HCT116 (cell line): ENCODE data around the gene SEMA6B. TPM values are rescaled to one million over a fixed set of nuclear protein-coding genes. Genes with fewer than 3 reads are reported as not detected.

Experiments used
- ATAC-seq: fragments of 200-7000 bp; cut with Tn5 transposase; 2 replicates; pipeline ENCODE4 v1.9.1; 2020; ENCODE audit warnings: mild to moderate bottlenecking, moderate library complexity
- BruUV-seq: library from RNA; stranded (reverse); fragments of 400-500 nt; replicated peaks from 2 replicates; lab custom pipeline; 2021; lab: Mats Ljungman, UMichigan
- CTCF ChIA-PET: fragments of 300-600 bp; sonication (Branson Sonifier 250); formaldehyde crosslinking; loops from one replicate; lab custom pipeline; 2021; ENCODE audit warnings: antibody characterized with exemption; lab: Charles Lee
- POLR2A ChIA-PET: fragments of 300-600, 350-600 bp; sonication (Branson Sonifier 250); formaldehyde crosslinking; loops from one replicate; lab custom pipeline; 2021; ENCODE audit warnings: antibody characterized with exemption; lab: Charles Lee
- RAD21 ChIA-PET, 2 experiments: fragments of 300-600 bp; sonication (Branson Sonifier 250); formaldehyde crosslinking; loops; one replicate each; lab custom pipeline; 2023; ENCODE audit warnings: low total read pairs in 2 of 2; ENCODE audit not compliant: uncharacterized antibody in 2 of 2, unreplicated experiment in 2 of 2, low non-redundant PET in 1 of 2; lab: Charles Lee
- DNase-seq: peaks from one replicate; pipeline ENCODE4 v3.0.0-alpha.2; 2010; ENCODE audit warnings: low read depth, low spot score
- H2AFZ ChIP-seq: fragments of 200-600 bp; shearing (Covaris generic), sonication (generic); 2 replicates; pipeline ENCODE4 v1.6.1; 2017; ENCODE audit warnings: low read depth, mixed run types, mixed read lengths, antibody characterized with exemption, low read length; ENCODE audit not compliant: poor library complexity, severe bottlenecking
- H3K27ac ChIP-seq: 2 replicates; pipeline ENCODE4 v1.5.1; 2012; ENCODE audit warnings: low read depth, low read length
- H3K27me3 ChIP-seq: fragments of 200-600 bp; sonication (generic); 2 replicates; pipeline ENCODE4 v1.6.1; 2016; ENCODE audit warnings: mixed run types, low read length, mixed read lengths; ENCODE audit not compliant: insufficient read depth
- H3K36me3 ChIP-seq, 2 experiments: fragments of 200-500 bp in 1 of 2; fragments of 200-600 bp in 1 of 2; sonication (Bioruptor generic) in 1 of 2; sonication (generic) in 1 of 2; 2 replicates each; pipeline versions ENCODE4 v1.5.1 to v1.6.1; 2014 to 2016; ENCODE audit warnings: low read length in 2 of 2, inconsistent platforms in 1 of 2, mixed read lengths in 1 of 2, mixed run types in 1 of 2; ENCODE audit not compliant: insufficient read depth in 2 of 2, control insufficient read depth in 1 of 2
- H3K4me1 ChIP-seq, 2 experiments: fragments of 200-600 bp in 1 of 2; sonication (generic) in 1 of 2; 2 replicates each; pipeline versions ENCODE4 v1.5.1 to v1.6.1; 2012 to 2017; ENCODE audit warnings: low read length in 2 of 2, inconsistent platforms in 1 of 2, mild to moderate bottlenecking in 1 of 2, mixed read lengths in 1 of 2, mixed run types in 1 of 2, moderate library complexity in 1 of 2; ENCODE audit not compliant: insufficient read depth in 2 of 2, control insufficient read depth in 1 of 2
- H3K4me2 ChIP-seq: fragments of 200-600 bp; sonication (generic); 2 replicates; pipeline ENCODE4 v1.6.1; 2017; ENCODE audit warnings: mixed run types, low read length, mixed read lengths
- H3K4me3 ChIP-seq, 2 experiments: fragments of 200-600 bp in 1 of 2; sonication (generic) in 1 of 2; replicated peaks in 1 of 2; 2 replicates each; pipeline ENCODE4 v1.5.1; 2011 to 2016; ENCODE audit warnings: low read length in 2 of 2, control low read depth in 1 of 2, low read depth in 1 of 2, mild to moderate bottlenecking in 1 of 2, mixed read lengths in 1 of 2, mixed run types in 1 of 2
- H3K79me2 ChIP-seq: fragments of 200-600 bp; sonication (generic); 2 replicates; pipeline ENCODE4 v1.6.1; 2017; ENCODE audit warnings: mild to moderate bottlenecking, mixed run types, low read length, moderate library complexity, mixed read lengths; ENCODE audit not compliant: insufficient read depth
- H3K9ac ChIP-seq: fragments of 200-600 bp; sonication (generic); 2 replicates; pipeline ENCODE4 v1.6.1; 2016; ENCODE audit warnings: low read length, mixed read lengths
- H3K9me2 ChIP-seq: fragments of 200-600 bp; sonication (generic), shearing (Covaris generic); 2 replicates; pipeline ENCODE4 v1.6.1; 2017; ENCODE audit warnings: mixed run types, mild to moderate bottlenecking, moderate library complexity; ENCODE audit not compliant: insufficient read depth
- H3K9me3 ChIP-seq, 2 experiments: fragments of 200-500 bp in 1 of 2; fragments of 200-600 bp in 1 of 2; sonication (Bioruptor generic) in 1 of 2; sonication (generic) in 1 of 2; 2 replicates each; pipeline ENCODE4 v1.6.1; 2014 to 2017; ENCODE audit warnings: low read length in 2 of 2, mixed read lengths in 2 of 2, inconsistent platforms in 1 of 2, low read depth in 1 of 2, mild to moderate bottlenecking in 1 of 2, mixed run types in 1 of 2, moderate library complexity in 1 of 2; ENCODE audit not compliant: control insufficient read depth in 1 of 2, insufficient read depth in 1 of 2
- H4K20me1 ChIP-seq: fragments of 200-600 bp; sonication (generic), shearing (Covaris generic); 2 replicates; pipeline ENCODE4 v1.6.1; 2017; ENCODE audit warnings: mixed run types, mild to moderate bottlenecking, moderate library complexity; ENCODE audit not compliant: insufficient read depth
- EZH2phosphoT487 ChIP-seq: fragments of 200-600 bp; IDR thresholded peaks from 2 replicates; pipeline ENCODE4 v1.6.1; 2018; ENCODE audit warnings: antibody characterized with exemption, borderline replicate concordance
- POLR2A ChIP-seq: IDR thresholded peaks from 2 replicates; pipeline ENCODE4 v1.7.0; 2011; ENCODE audit warnings: borderline replicate concordance; ENCODE audit not compliant: insufficient read depth, insufficient read length; ENCODE audit errors: extremely low read depth
- POLR2AphosphoS5 ChIP-seq: IDR thresholded peaks from 2 replicates; pipeline ENCODE4 v1.6.1; 2011; ENCODE audit warnings: mild to moderate bottlenecking, low read depth, low read length, moderate library complexity
- RAD21 ChIP-seq: IDR thresholded peaks from 2 replicates; pipeline ENCODE4 v1.6.1; 2012; ENCODE audit warnings: low read depth, mild to moderate bottlenecking
- SP1 ChIP-seq: IDR thresholded peaks from 2 replicates; pipeline ENCODE4 v1.6.1; 2012; ENCODE audit warnings: low read depth
- SRF ChIP-seq: IDR thresholded peaks from 2 replicates; pipeline ENCODE4 v1.6.1; 2012; ENCODE audit warnings: low read depth
- TCF7L2 ChIP-seq: IDR thresholded peaks from 2 replicates; pipeline ENCODE4 v1.7.0; 2011; ENCODE audit warnings: borderline replicate concordance, inconsistent platforms; ENCODE audit not compliant: insufficient read depth, insufficient read length; ENCODE audit errors: extremely low read depth
- YY1 ChIP-seq: IDR thresholded peaks from 2 replicates; pipeline ENCODE4 v1.6.1; 2011; ENCODE audit warnings: low read length, low read depth, moderate library complexity, mild to moderate bottlenecking; ENCODE audit not compliant: insufficient replicate concordance; ENCODE audit errors: extremely low read depth
- ZFX ChIP-seq: fragments of 450-650 bp; IDR thresholded peaks from 2 replicates; pipeline ENCODE4 v1.6.1; 2017
- intact Hi-C: fragments of 100-400 bp; cut with micrococcal nuclease; formaldehyde crosslinking; loops from 2 replicates; pipeline ENCODE4 v1.10.0; 2022
- total RNA-seq: library from RNA; stranded (reverse); gene quantifications from one replicate; pipeline ENCODE4 v1.2.1, GENCODE V29; 2021; ENCODE audit not compliant: unreplicated experiment
- TF ChIP-seq, protein P1 (sequence below), 3 experiments: fragments of 200-600 bp in 1 of 3; sonication (generic) in 1 of 3; IDR thresholded peaks in 2 of 3; conservative IDR thresholded peaks in 1 of 3; 2 replicates each; pipeline ENCODE4 v1.5.1; 2012 to 2017; ENCODE audit warnings: low read depth in 2 of 3, low read length in 2 of 3, antibody characterized with exemption in 1 of 3, borderline replicate concordance in 1 of 3, control low read depth in 1 of 3, mild to moderate bottlenecking in 1 of 3, mixed read lengths in 1 of 3, mixed run types in 1 of 3, moderate library complexity in 1 of 3; ENCODE audit not compliant: insufficient read depth in 1 of 3
- TF ChIP-seq, protein P2 (sequence below): IDR thresholded peaks from 2 replicates; pipeline ENCODE4 v1.6.1; 2012

SEMA6B gene
- total RNA-seq, 1 experiment from 2014 or later: 58.4 TPM

DNA sequence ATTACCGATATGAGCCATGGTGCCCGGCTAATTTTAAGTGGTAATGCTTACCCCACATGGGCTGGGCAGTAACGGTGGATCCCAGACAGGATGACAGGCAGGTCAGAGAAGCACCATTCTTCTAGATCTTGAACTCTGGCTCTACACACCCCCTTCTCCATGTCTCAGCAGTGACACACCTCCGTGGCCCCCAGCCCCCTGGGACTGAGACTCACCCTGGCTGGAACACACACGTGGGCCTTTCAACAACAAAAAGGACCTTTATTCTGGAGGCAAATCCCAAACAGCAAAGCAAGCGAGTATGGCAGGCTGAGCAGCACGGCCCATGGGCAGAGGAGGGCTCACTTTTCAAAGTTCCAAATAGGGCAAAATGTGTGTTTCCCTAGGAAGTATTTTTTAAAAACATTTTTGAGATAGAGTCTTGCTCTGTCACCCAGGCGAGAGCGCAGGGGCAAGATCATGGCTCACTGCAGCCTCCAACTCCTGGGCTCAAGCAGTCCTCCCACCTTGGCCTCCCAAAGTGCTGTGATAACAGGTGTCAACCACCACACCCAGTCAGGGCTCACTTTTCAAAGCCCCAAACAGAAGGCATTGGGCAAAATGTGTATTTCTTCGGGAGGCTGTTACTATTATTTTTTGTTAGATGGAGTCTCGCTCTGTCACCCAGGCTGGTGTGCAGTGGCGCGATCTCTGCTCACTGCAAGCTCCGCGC, 37.0 kb downstream of the SEMA6B start:
- H3K4me2 ChIP-seq: no peak overlapping the region
- intact Hi-C loops: loop anchor here (2.0 to 10.0 kb wide), 2 partner anchors 114 to 258 kb away; no protein-coding TSS in a partner anchor

More for the DNA sequence above, 37.0 kb downstream of the SEMA6B start:
- no peak overlapping the region for H3K4me3 ChIP-seq
- no peak overlapping the region for H2AFZ ChIP-seq
- H3K27ac ChIP-seq: no peak overlapping the region
- BruUV-seq: no TSS peak
- no peaks in the 10 kb centered on the region for H3K79me2 ChIP-seq
- TF ChIP-seq SRF (no peak), TCF7L2 (no peak), YY1 (no peak), SP1 (no peak), POLR2A (no peak), ZFX (no peak), RAD21 (no peak), POLR2AphosphoS5 (no peak), EZH2phosphoT487 (no peak)
- TF ChIP-seq, protein P1, sequence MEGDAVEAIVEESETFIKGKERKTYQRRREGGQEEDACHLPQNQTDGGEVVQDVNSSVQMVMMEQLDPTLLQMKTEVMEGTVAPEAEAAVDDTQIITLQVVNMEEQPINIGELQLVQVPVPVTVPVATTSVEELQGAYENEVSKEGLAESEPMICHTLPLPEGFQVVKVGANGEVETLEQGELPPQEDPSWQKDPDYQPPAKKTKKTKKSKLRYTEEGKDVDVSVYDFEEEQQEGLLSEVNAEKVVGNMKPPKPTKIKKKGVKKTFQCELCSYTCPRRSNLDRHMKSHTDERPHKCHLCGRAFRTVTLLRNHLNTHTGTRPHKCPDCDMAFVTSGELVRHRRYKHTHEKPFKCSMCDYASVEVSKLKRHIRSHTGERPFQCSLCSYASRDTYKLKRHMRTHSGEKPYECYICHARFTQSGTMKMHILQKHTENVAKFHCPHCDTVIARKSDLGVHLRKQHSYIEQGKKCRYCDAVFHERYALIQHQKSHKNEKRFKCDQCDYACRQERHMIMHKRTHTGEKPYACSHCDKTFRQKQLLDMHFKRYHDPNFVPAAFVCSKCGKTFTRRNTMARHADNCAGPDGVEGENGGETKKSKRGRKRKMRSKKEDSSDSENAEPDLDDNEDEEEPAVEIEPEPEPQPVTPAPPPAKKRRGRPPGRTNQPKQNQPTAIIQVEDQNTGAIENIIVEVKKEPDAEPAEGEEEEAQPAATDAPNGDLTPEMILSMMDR (IDR thresholded peaks at IDR 0.05 in 2 of 3, conservative IDR thresholded peaks at IDR 0.05 in 1 of 3; ENCODE audit: borderline replicate concordance in 1 of 3, insufficient read depth in 1 of 3, low read depth in 2 of 3, low read length in 2 of 3): no peak
- TF ChIP-seq, protein P2, sequence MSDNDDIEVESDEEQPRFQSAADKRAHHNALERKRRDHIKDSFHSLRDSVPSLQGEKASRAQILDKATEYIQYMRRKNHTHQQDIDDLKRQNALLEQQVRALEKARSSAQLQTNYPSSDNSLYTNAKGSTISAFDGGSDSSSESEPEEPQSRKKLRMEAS: no peak
- H3K9me2 ChIP-seq: no peaks in the 10 kb centered on the region
- H4K20me1 ChIP-seq: no peaks in the 10 kb centered on the region
- ATAC-seq (no peak), DNase-seq (no peak)
- no peaks in the 10 kb centered on the region for H3K9me3 ChIP-seq
- no peak overlapping the region for H3K9ac ChIP-seq
- POLR2A ChIA-PET: interaction anchor here (1.7 kb wide), 1 partner anchor 12 kb away, joined by 7 read pairs; the partner anchor contains the start of gene PLIN5
- no peaks in the 10 kb centered on the region for H3K36me3 ChIP-seq
- H3K4me1 ChIP-seq: peaks cover 0 to 7% of the 10 kb centered on the region in 2 experiments; a peak in 1 of 4 replicates
- CTCF ChIA-PET: interaction anchor here (0.8 to 4.9 kb wide), 19 partner anchors 7 to 287 kb away, joined by 3 to 76 read pairs (median 3); partner anchors contain the start of genes CHAF1A, FEM1A, HDGFL2 and PLIN5
- RAD21 ChIA-PET: interaction anchor here (0.6 to 1.0 kb wide), 2 partner anchors 12 to 111 kb away, joined by 3 read pairs; partner anchors contain the start of gene PLIN5 (in 1 of the 2)
- H3K27me3 ChIP-seq: no peaks in the 10 kb centered on the region
